SKM-1 treated with dmso at 0.1 percent for 144 hours (cell line): ENCODE measurements around the gene ERICH6B.

Source experiments
- DNase-seq: peaks from one replicate; lab custom pipeline; 2025; ENCODE audit not compliant: unreplicated experiment; lab: John Stamatoyannopoulos, UW

The ERICH6B gene

GRCh38 chr13:45602183-45603170 lies 13.1 kb downstream of the ERICH6B start:
- no peak for DNase-seq

DNA sequence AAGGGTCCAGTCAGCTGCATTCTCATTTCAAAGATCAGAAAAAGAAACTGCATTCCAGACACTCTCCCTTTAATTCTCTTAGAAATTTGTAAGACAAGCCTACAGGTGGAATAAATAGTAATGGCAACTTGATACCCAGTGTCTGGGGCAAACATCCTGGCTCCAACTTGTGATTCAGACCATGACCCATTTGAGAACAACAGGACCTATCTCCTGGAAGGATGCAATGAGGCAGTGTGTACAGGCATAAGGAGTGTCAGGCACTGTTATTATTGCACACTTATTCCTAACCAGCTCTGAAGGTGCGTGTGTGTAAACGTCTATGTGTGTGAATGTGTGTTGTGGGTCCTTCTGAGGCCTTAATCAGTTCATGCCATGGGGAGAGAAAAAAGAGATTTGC lies 13.9 kb downstream of the ERICH6B start:
- no peak for DNase-seq

- no peak for DNase-seq
Observed at GRCh38 chr13:45598597-45598996, 16.9 kb downstream of the ERICH6B start.

DNA sequence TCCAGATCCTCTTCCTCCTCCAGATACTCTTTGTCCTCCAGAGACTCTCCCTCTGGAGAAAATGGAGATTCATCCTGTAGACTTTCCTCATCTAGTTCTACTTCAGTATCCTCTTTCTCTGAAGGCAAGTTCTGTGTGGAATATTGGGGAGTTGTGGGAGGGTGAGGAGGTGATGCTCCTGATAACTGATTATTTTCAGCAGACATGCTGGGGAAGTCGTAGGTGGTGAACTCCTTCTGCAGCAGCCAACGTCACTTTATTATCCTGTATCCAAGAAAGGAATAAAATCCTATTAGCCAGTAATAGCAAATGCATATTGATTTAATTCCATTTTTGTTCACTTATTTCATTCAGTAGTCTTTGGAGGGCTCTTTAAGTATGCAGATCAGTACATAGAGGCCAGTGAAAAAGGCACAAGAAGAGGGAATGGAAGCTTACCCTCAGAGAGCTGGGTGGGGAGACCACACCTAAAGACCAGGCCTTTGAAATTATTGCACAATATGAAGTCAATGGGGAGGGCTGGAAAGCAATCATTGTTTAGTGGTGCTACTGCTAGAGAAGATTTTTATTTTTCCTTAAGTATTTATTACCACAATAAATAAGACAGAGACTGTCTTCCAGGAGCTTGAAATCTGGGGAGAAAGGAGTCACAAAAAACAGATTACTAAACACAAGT lies 18.6 kb downstream of the ERICH6B start:
- DNase-seq, result no peak

GRCh38 chr13:45595965-45596364 lies 19.6 kb downstream of the ERICH6B start:
- no peak for DNase-seq

DNA sequence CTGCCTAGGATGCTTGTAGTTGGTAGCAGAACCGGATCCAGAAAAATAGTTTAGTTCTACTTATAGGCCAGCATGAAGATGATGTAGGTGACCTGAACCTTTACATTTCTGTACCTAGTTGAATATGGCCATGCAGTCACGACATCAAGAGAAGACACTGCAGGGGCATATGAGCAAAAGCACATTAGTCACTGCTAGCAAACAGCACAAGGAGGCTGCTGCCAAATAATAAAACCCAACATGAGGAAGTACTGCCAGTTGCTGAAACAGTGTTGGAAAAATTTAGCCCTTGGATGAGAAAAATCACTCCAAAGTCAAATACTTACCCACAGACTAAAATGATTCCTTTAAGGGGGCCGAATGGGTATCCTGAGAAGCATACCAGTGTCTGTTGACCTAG lies 20.8 kb downstream of the ERICH6B start:
- no peak for DNase-seq

- no peak for DNase-seq
Observed at GRCh38 chr13:45594227-45594626, 21.3 kb downstream of the ERICH6B start.

GRCh38 chr13:45592758-45593157 lies 22.8 kb downstream of the ERICH6B start:
- no peak for DNase-seq

- no peak for DNase-seq
Observed at GRCh38 chr13:45590066-45590465, 25.5 kb downstream of the ERICH6B start.

- no peak for DNase-seq
Observed at GRCh38 chr13:45587897-45588296, 27.6 kb downstream of the ERICH6B start.

DNA sequence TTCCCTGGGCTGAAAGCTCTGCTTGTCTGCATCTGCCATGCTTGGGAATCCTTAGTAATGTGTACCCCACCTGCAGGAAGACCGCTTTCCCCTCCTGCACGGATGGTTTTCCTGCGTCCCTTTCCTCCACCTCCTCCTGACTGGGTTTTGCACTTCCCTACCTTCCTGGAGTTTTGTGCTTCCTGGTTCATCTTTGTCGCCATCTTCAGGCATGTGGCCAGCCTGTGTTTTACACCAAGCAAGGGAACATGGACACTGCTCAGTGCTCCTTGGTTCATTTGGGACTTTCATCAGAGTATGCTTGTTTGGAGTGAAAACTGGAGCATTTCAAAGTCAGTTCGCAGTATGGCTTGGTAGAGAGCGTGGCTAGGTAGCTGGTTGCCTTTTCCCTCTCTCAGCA lies 30.7 kb downstream of the ERICH6B start:
- no peak for DNase-seq

DNA sequence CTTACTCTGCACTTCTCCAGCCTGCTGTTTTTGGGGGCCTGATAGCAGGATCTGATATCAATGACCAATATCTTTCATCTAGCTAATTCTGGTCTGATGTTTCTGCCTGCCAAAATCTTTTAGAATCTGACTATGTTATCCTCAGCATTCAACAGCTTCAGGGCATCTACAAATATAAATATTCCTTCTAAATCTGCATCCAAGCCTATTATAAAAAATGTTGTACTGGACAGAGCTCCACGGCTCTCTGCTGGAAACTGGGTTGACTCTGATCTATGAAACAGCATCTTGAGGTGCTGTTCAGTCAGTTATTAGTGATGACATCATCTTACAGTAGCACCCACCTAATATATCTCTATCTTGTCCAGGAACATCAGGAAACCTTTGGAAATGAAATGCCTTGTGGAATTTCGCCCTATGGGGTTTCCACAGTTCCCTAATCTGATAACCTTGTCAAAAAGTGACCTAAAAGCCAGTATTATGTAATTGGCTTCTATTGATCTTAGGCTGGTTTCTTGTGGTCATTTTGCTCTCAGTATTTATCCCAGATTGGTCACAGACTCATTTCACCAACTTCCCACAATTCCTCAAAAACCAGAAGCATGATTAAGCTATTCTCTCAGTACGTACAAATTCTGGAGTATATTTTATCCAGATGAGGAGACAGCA lies 33.0 kb downstream of the ERICH6B start:
- no peak for DNase-seq

DNA sequence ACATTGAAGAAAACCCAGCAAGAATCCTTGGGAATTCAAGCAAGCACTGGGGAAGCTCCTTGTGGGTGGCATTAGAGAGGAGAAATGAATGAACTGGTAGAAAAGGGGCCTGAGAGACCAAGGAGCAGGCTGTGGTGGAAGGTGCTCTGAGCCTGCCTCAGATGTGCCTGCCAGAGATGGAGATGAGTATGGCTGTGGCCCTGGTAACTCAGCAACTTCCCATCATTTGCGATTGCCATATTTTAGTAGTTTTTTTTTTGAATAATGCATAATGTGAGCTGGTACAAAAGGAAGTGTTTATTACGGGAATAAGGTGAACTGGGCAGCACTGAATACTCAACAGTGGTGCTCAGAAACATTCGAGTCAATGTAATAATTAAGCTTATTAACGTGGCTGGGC lies 39.1 kb downstream of the ERICH6B start:
- no peak for DNase-seq

DNA sequence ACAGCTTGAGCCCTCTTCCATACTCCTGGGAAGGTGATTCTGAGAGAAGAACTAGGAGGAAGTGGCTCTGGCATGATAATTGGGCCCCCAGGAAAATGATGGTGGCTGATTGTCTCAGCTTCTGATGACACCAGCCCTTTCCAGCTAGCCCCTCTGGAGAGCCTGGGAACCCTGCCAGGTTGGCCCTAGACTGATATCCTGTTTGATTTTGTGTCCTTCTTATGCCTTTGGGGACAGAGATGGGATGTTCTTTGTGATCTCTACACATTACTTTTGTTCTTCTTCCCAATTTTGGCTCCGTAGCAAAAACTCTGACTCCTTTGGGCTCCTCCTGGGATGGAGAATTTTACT lies 39.7 kb downstream of the ERICH6B start:
- DNase-seq, result no peak

- DNase-seq, result no peak
Observed at GRCh38 chr13:45575146-45575829, 40.3 kb downstream of the ERICH6B start.

DNA sequence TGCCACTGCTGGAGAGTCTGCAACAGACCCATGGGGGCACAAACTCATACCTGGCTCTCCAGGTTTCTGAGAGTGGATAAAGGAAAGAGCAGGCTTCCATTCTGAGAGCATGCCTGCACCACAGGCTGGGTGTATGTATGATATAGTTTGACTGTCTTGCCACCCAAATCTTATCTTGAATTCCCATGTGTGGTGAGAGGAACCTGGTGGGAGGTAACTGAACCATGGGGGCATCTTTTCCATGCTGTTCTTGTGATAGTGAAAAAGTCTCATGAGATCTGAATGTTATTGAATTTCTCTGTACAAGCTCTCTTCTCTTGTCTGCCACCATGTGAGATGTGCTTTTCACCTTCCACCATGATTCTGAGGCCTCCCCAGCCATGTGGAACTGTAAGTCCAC lies 50.2 kb downstream of the ERICH6B start:
- no peak for DNase-seq

DNA sequence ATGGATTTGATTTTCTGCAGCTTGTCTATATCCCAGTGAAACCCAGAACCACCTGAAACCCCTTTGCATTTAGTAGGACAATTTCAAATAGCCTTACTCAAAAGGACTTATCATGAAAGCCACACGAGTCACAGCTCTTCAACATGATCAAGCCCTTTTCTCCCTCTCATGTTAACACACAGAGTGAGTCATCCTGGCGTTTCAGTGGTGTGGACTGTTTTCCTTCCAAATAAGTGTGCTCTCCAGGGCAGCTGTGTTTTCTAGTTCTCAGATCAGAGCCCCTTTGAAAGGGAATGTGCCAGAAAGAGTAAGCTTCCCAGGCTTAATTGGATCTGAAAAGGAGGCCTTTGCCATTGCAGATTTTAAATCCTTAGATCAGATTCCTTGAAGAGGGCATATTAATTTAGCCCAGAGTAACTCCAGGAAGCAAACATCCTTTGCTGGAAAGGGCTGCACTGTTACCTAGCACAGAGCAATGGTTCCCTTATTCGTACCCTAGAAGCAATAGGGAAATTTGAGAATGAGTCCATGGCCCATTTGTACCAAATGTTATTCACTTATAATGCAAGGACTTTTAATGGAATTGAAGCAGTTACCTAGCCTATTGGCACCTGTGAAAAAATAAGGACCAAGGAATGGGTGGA lies 51.3 kb downstream of the ERICH6B start:
- DNase-seq, result no peak

DNA sequence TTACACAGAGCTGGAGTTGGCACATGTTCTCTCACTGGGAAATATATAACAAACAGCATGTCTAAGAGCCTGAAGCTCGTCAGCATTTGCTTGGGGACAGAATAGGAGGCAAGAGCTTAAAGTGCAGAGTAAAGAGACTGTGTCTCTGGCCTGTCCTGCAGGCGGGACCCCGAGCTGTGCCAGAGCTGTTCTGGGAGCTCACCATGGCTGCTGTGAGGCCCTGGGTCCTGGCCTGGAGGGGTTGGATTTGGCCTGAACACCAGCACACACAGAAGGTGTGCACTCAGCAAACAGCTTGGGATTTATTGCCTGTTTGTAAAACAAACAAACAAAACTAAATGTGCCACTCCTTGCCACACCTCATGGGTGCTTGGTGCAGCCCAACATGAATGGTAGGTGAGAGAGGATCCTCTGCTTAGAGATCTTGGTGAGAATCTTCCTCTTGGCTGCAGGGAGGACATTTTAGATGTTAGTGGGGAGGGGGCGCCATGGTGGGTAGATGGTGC lies 60.9 kb downstream of the ERICH6B start:
- no peak for DNase-seq

GRCh38 chr13:45548281-45548680 lies 67.3 kb downstream of the ERICH6B start:
- DNase-seq, result no peak

GRCh38 chr13:45546410-45546765 lies 69.2 kb downstream of the ERICH6B start:
- DNase-seq, result no peak
